CD1c-positive myeloid dendritic cell (primary cell): Measurements from ENCODE around the gene WWC2.

Experiments
- DNase-seq: peaks from one replicate; pipeline ENCODE4 v3.0.0-alpha.2; 2016; ENCODE audit errors: extremely low spot score

The WWC2 gene

DNA sequence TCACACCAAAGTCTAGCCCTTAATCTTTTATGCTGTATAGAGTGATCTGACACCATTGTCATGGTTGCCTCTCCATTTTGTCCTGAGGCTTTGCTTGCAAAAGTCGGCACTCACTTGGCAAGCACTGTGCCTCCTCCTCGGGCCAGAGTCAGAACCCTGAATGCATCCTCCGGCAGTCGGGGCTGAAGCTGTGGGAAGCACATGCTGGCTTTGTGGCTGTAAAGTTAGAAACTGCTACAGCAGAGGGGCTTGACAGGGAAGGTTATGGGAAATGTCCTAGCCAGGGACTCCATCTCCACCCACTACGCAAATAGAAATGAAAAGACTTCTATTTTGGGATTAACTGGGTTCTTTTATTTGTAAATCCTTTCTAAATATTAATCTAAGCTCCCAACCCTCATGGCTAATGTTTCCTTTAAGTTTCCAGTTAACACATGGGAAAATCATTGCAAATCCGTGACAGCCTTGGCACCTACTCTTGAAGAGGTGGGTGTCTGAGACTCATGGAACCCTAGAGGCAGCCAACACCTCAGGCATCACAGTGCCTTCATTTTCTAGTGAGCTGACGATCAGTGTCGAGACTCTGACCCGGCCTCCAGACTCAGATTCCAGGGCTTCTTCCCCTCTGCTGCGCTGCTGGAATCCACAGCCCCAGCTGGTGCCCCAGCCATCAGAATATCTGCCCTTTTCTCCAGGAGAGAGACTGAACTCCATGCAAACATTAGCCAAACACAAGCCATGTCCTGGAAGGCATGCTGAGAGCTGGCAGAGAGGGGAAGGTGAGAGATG, 231.1 kb downstream of the WWC2 start:
- DNase-seq: no peak

DNA sequence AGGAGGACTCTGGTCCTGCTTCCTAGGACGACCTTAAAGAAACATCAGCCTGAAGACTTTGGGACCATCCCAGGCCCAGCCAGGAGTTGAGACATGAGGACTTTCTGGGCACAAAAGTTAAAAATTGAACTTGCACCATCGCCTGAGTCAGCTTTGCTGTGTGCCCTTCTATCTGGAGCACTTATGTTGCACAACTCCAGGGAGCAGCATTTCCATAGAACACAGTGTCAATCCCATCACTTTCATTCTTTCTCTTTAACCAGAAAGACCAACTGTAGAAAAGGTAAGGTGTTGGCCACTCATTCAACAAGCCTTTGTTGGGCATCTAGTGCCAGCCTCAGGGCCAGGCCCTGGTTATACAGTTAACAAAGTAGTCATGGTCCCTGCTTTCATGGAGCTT, 231.8 kb downstream of the WWC2 start:
- no peak for DNase-seq

DNA sequence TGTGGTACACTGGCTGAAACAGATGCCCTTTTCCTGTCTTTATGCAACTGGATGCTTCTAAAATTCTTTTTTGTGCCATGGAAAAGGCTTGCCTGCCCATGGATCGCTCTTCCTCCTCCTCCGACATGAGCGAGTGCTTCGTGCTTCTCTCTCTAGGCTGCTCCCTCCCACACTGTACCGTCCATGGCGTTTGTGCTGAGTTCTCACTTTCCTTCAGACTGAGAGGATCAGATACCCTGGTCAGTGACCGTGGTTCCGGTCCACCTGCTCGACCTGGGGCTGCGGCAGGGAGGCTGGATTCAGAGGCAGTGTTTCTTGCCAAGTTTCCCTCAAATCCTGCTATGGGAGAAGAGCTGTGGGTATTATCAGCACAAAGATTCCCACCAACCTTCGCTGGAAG, 233.4 kb downstream of the WWC2 start:
- no peak for DNase-seq

DNA sequence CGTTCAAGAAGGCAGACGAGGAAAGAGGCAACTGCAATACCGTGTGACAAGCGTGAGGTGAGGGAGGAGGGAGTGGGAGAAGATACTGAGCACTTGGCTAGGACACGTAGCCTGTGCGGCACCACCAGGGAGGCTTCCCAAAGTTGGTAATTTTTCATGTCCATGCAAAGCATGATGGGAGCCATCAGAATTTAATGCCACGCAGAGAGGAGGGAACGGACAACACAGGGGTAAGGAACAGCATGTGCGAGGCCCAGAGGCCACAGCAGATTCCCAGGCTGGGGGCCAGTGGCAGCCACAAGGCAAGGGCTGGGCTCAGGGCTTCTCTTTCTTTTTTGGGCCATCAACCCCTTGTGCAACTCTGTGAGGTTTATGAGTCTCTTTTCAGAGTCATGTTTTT, 234.1 kb downstream of the WWC2 start:
- no peak for DNase-seq

DNA sequence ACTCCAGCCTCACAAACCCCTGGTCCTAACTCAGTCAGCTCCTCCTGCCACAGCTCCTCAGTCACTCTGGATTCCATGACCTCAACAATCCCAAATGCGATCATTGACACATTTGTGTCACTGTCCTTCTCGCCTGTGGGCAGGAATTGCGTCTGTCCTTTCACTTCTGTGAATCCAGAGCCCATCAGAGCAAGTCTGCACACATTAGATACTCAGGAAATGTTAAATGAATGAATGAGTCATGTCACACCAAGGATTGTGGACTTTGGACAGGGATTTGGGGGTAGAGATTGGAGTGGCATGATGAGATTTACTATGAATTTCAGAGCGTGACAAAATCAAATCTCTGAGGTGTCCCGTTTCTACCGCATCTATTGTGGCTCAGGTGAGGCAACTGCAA, 234.9 kb downstream of the WWC2 start:
- no peak for DNase-seq

DNA sequence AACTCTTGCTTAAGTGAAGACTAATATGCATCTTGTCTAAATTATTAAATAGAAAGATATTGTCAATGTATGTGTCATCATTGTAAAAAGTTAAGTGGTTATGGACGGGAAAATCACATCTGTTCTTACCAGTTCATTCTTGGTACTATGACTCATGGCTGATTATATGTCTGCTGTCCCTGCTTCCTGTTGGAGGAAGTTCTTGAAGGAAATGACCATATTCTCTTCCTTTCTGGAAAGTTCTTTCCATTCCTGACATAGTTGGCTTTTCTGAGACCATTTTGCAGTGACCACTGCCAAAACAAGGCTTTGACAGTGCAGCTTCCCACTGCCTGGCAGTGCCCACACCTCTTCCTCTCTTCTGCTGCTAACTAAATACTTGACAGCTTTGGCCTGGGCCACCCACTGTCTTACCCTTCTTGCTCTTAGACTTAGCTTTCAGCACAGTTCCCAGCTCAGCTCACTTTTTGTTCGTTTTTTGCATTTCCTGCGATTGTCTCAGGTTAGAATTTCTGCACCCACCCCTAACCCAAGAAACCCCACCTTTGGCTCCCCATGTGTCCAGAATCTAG, 236.4 kb downstream of the WWC2 start:
- peak; percentile 7 for DNase-seq

DNA sequence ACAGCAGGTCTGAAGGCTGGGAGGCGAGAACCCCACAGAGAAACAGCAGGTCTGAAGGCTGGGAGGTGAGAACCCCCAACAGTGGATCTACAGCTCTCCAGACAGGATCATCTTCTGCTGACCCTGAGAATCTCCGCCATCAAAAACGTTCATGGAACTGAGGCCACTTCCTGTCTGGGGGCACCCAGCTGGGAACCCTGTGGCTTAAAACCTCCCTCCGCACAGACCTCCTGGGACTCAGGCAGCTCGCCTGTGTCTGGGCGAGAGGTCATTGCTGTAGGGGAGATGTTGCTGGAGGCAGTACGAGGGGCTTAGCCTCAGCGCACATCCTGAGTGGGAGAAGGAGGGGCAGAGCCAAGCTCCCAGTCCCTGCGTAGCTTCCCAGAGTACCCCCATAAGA, 238.3 kb downstream of the WWC2 start:
- DNase-seq: no peak

DNA sequence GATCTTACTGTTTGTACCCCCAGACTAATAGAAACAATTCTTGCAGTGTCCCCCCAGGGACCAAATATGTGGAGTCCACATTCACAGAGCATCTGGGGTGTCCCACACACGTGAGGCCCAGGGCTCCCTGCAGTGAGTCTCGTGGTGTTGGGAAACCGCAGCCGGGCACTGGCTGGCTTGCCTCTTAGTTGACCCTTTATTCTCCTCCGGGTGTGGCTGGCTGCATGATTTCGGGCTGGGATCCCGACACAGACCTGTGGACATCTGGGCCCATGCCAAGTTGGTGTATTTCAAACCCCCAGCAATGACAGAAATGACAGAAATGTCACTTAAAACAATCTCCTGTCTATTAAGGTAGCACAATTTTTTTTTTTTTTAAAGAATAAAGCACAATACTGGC, 238.8 kb downstream of the WWC2 start:
- no peak for DNase-seq

DNA sequence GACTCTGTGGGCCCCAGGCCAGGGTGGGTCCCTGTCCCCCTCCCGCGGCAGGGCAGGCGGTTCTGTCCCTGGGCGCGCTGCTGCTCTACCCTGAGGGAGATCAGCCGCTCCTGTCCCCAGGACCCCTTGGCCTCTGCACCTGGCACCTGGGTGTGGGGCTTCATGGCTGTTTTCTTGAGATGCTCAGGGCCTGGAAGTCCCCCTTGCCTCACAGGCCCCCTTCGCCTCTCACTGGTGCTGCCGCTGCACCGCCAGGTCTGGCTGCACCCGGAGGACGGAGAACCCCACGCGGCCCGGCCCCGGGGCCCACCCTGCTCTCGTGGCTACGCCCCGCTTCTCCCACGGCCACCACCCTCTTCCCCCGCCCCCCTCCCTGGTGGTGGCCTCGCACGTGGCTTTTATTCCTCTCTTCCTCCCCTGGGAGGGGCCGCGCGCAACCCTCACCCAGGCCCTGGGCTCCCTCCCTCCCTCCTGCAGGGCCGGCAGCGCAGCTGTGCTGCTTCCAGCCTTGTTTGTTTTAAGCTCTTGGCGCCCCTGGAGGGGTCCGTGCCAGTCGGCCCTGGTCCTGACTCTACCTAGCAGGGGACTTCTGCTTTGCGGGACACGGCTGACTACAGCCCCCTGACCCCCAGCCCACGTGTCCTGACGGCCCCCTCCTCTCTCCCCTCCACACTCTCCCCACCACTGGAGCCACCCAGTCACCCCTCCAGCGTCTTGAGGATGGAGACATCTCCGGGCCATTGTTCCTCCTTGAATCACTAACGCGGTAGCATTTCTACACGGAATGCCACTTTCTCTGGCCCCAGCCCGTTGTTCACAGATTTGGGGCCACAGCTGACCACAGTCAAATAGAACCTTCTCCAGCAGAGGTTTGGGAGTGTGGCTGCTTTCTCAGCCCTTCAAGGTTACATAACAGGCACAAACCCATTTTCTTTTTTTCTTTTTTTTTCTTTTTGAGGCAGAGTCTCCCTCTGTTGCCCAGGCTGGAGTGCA, 243.8 kb downstream of the WWC2 start:
- DNase-seq: no peak

DNA sequence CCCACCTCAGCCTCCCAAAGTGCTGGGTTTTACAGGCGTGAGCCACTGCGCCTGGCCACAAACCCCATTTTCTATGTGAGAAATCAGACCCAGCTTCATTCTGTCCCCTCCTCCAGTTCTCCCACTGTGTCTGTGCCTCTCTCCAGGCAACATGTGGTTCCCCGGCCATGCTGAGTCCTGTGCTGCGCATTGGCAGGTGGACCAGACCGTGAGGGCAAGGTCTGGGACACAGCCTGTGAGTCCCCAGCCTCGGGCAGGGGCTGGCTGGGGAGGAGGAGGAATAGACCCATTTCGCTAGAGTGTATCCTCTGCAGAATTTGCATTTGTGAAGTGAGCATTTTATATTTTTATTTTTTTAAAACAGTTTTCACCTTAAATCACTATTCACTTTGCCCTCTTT, 244.7 kb downstream of the WWC2 start:
- DNase-seq: no peak

DNA sequence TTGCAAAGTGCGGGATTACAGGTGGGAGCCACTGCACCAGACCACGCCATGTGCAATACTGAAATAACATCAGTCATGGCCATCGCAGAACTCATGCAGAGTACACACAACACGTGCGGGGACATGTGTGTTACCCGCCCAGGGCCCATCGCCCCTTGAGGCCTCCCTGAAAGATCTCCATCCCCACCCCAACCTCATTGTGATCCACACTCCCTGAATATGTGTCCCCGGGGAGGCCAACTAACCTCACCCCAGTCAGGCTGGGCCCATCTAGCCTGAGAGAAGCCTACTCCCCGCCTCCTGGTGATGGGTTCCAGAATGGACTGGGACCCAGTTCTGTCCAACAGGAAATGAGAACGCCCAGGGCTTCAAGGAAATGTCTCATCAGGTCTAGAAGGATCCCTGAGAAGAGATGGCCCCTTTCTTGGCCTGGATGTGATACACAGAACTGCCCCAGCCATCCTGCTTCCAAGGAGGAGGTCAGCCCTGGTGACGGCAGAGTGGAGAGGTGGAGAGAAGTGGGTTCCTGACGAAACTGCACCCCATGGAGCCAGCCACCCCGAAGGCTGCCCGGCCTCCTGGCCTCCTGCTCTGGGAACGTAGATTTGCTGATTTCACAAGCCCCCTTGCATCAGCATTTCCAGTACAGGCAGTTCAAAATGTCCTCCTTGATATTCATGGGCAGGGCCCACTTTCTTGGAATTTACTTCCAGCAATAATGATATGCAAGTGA, 245.6 kb downstream of the WWC2 start:
- DNase-seq: no peak

DNA sequence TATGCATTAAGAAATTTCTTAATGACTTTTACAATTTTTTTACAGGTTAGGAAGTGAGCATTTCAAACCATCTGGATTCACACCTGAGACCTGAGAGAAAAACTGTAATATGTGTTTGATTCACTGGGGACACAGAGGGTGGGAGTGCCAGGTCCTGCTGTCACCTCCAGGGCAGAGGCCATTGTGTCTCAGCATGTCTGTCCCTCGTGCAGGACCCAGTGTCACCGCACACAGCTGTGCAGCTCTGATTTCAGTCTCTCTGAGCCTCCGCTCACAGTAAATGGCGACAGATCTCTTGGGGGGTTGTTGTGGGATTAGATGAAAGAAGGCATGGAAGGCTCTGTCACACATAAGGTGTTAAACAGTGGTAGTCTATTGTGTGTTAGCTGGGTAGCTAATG, 246.2 kb downstream of the WWC2 start:
- no peak for DNase-seq

DNA sequence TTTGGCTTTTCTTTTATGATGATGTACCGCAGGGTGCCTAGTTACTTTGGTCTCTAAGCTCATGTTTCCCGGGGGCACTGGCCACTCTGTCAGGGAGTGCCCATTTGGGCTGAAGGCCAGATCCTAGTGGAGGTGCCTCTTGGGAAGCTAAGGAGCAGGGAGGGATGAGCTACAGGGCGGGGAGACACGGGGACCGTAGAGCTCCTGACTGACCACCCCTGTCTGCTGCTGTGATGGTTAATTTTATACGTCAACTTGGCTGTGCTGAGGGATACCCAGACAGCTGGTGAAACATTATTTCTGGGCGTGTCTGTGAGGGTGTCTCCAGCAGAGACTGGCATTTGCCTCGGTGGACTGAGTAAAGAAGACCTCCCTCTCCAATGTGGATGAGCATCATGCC, 248.1 kb downstream of the WWC2 start:
- DNase-seq: no peak

DNA sequence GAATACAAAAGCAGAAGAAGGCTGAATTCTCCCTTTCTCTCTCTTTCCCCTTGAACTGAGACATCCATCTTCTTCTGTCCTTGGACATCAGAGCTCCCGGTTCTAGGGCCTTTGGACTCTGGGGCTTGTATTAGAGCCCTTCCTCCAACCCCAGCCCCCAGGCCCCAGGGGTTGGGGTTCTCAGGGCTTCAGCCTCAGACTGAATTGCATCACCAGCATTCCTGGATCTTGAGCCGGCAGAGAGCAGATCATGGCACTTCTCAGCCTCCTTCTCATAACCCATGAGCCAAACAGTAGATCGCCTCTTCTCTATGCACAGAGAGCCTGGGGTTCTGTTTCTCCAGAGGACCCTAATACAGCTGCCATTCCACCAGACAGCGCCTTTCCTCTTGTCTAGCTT, 248.5 kb downstream of the WWC2 start:
- no peak for DNase-seq

DNA sequence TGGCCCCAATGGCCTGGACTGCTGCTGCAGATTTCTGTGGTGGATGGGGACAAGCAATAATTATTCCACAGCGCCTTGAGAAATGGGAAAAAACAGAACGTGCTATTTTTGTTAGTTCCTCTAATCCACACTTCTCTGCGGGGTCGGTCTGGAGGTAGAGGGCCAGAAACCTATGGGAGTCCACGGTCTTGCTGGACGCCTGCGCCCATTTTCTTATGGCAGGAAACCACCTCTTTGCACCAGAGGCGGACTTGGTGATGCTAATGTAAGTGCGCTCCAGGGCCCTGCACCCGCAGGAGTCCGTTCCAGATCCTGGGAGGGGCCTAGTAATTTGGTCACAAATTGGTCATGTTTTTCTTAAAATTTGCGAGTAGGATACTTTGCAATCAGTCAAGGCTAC, 249.1 kb downstream of the WWC2 start:
- DNase-seq: peak; percentile 19

DNA sequence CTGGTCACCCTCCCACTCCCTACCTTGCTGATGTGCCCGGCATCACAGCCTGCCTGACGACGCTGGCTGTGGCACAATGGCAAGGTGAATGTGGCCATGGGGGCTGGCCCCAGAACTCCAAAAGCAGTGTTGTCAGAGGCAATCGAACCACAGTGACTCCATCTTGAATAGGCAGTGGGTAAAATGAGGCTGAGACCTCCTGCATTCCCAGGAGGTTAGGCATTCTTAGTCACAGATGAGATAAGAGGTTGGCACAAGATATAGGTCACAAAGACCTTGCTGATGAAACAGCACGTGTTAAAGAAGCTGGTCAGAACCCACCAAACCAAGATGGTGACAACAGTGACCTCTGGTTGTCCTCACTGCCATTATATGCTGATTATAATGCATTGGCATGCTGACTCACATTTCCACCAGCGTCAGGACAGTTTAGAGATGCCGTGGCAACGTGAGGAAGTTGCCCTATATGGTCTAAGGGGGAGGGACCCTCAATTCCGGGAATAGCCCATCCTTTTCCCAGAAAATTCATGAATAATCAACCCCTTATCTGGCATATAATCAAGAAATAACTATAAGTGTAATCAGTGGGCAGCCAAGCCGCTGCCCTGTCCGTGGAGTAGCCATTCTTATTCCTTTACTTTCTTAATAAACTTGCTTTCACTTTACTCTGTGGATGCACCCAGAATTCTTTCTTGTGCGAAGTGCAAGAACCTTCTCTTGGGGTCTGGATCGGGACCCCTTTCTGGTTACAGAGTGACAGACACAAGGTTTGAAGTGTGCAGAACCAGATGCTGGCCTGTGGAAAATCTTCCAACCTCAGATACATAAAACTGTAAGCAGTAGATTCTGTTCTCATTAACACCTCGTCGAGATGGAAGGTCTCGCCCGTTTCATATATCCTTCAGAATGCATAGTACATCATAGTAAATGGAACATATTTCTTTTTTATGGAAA, 249.9 kb downstream of the WWC2 start:
- peak; percentile 90 for DNase-seq

DNA sequence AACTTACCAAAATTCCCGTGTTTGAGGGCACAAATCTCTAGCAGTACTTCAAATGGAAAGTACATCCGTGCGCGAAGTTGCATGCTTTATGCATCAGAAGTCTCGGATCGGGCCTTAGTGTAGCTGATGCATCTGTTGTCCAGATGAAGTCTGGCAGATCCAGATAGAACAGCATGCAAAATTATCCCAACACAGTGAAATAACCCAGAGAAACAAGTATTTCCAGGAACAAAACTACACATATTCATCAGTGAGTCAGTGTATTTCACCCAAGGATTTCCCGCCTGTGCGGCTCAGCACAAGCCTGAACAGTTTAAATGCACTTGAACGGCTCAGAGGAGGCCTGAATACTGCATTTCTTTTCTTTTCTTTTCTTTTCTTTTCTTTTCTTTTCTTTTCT, 250.6 kb downstream of the WWC2 start:
- DNase-seq: no peak

DNA sequence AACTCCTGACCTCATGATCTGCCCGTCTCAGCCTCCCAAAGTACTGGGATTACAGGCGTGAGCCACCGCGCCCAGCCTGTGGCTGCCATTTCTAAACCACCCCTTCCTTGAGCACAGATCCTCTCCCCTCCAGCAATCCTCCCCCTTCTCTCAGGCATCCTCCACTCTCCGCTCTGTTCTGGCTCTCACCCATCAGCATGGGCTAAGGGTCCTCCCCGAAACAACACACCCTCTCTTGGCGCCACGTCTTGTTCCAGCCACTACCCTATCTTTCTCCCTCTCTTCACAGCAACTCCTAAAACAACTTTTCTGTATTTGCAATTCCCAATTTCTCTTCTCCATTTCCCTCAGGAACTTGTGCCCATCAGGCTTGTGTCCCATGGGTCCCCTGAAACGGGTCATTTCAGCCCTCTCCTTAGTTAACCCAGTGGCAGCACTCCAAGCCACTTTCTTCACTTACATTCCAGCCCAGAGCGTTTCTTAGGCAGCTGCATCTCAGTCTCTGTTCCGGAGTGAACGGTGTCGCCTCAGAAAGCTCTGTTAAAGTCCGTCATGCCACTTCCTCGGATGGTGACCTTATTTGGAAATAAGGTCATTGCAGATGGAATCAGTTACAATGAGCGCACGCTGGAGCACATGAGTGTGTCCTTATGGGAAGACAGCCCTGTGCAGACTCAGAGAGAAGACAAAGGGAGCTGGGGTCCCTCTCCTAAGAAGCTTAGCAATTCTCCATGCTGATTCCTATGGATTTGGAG, 251.4 kb downstream of the WWC2 start:
- no peak for DNase-seq

DNA sequence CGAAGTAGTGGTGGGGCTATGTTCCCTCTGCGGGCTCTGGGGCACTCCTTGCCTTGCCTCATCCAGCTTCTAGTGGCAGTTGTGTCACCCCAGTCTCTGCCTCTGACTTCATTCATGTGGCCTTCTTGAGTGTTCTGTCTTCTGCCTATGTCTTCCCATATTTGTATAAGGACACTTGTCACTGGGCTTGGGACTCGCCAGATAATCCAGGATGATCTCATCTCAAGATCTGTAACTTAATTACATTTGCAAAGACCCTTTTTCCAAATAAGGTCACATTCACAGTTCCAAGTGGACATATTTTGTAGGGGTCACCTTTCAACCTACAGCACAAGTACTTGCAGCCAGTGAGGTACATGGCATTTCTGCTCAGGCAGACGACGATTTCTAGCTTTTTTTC, 253.5 kb downstream of the WWC2 start:
- no peak for DNase-seq

DNA sequence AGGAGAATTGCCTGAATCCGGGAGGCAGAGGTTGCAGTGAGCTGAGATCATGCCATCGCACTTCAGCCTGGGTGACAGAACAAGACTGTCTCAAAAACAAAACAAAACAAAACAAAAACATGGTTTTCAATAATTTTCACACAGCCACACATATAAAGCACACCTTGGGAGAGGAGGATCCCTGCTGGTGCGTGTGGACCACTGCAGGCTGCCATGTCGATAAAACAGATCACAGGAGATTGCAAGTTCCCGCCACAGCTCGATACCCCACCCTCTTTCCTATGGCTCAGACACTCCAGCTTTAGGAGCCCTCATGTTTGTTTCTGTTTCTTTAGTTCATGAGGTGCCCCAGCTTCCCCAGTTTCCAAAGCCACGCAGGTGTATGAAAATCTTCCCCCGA, 254.5 kb downstream of the WWC2 start:
- DNase-seq: no peak
